GM13977 (cell line): Measurements from ENCODE around the gene SLC13A5.

Experiments
- DNase-seq: peaks from one replicate; pipeline ENCODE4 v3.0.0; 2012; ENCODE audit warnings: low spot score
- in situ Hi-C: fragments of 300-500 bp; cut with MboI; formaldehyde crosslinking; loops from one replicate; pipeline ENCODE4 v1.12.0; 2022; ENCODE audit warnings: low sequenced_read_pairs, low pct_unique_long_range_greater_than_20kb, mixed read lengths, inconsistent platforms; ENCODE audit not compliant: unreplicated experiment
- TF ChIP-seq, protein P1 (sequence below): IDR thresholded peaks from 2 replicates; pipeline ENCODE4 v1.5.1; 2012; ENCODE audit warnings: mild to moderate bottlenecking, control low read depth; ENCODE audit not compliant: insufficient read depth; ENCODE audit errors: extremely low read depth, missing control alignments

The SLC13A5 gene

DNA sequence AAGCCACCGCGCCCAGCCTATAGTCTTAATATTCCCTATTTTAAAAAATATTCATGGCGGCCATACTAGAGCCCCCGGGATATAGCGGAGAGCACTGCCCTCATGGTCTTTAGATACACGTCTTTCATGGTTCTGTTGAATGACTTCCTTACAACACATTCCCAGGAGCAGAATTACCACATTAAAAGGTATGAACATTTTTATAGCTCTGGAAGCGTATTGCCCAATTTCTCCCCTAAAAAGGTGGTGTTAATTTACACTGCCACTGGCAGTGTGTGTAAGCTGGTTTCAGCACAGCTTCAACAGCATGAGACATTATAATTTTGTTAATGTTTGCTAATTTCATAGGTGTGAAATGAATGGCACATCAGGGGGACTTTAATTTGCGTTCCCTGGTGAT lies 42.6 kb downstream of the SLC13A5 start:
- in situ Hi-C loops, result loop anchor here (25.0 kb wide), 1 partner anchor 167 kb away; the partner anchor contains the start of gene TEKT1

DNA sequence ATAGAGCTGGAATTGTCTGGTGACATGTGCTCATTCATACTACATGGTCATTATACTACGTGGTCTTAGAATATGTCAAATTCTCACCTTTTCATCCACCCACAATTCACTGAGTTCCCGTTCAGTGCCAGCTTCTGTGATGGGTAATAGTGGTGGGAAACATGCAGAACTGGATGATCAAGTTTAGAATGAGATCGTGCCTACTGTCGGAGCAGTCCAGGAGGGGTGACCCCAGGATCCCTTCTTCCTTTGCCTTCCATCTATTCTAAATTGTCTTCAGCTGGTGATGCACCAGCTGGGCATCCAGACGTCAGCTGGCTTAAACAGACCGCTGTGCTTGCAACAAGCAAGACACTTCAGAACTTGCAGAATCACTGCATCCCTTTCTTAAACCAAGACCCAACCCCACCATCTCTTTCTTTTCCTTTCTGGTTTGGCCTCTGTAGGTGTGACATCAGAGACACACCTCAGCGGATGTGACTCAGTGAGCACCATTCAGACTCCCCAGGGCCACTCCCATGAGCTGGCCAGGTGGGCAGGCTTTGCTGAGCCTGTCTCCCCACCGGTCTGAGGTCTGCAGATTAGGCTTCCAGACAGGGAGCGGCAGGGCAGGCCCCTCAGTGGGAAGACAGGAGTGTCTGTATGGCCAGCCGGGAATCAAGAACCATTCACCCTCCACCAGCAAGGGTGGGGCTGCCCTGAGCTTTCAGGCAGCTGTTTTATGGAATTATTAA lies 43.5 kb downstream of the SLC13A5 start:
- TF ChIP-seq, protein P1, sequence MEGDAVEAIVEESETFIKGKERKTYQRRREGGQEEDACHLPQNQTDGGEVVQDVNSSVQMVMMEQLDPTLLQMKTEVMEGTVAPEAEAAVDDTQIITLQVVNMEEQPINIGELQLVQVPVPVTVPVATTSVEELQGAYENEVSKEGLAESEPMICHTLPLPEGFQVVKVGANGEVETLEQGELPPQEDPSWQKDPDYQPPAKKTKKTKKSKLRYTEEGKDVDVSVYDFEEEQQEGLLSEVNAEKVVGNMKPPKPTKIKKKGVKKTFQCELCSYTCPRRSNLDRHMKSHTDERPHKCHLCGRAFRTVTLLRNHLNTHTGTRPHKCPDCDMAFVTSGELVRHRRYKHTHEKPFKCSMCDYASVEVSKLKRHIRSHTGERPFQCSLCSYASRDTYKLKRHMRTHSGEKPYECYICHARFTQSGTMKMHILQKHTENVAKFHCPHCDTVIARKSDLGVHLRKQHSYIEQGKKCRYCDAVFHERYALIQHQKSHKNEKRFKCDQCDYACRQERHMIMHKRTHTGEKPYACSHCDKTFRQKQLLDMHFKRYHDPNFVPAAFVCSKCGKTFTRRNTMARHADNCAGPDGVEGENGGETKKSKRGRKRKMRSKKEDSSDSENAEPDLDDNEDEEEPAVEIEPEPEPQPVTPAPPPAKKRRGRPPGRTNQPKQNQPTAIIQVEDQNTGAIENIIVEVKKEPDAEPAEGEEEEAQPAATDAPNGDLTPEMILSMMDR, result no peak
- in situ Hi-C loops, result loop anchor here (10.0 to 25.0 kb wide), 2 partner anchors 168 to 335 kb away; partner anchors contain the start of gene TEKT1
- DNase-seq, result no peak

More for the DNA sequence above, 42.6 kb downstream of the SLC13A5 start:
- TF ChIP-seq, protein P1, result no peak
- no peak for DNase-seq

DNA sequence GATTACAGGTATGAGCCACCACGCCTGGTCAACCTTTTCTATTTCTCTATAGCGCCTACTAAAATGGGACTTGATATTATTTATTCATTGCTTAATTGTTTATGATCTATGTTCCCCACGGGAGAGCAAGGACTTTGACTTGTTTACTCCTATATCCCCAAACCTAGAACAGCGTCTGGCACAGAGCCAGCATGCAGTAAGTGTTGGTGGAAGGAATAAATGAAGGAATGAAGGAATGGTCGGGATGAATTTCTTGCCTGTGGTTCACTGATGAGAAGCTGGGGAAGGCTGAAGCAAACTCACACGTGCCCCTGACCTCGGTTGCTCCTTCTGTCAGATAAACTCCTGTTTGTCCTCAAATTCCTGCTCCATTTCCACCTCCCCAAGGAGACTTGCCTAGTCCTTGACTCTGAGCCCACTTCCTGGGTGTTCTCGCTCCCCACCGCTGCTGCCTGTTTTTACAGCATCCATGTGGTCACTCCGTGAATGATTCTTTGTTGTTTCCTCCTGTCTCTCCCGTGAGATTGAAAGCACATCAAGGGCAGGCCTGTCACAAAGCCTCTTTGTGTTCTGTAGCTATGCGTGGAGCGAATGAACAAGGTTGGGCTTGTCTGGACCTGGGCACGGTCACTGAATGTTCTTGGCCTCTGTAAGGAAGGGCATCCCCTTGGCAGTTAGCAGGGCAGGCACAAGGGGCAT lies 44.3 kb downstream of the SLC13A5 start:
- TF ChIP-seq, protein P1, result no peak
- in situ Hi-C loops, result loop anchor here (10.0 to 25.0 kb wide), 2 partner anchors 168 to 336 kb away; partner anchors contain the start of gene TEKT1
- no peak for DNase-seq

DNA sequence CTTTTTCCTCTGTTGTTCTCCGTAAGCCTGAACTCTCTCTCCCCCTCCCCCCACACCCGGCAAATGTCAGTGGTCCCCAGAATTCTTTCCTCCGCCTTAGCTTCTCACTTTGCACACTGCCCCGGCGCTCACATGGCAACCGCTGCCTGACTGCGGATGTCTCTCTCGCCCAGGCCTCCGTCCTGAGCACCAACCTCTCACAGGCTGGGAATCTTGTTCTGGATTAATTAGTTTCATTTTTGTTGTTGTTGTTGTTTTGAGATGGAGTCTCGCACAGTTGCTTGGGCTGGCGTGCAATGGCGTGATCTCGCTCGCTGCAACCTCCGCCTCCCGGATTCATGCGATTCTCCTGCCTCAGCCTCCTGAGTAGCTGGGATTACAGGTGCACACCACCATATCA lies 45.0 kb downstream of the SLC13A5 start:
- in situ Hi-C loops, result loop anchor here (10.0 to 25.0 kb wide), 2 partner anchors 169 to 337 kb away; partner anchors contain the start of gene TEKT1
- DNase-seq, result no peak
- TF ChIP-seq, protein P1, result no peak

DNA sequence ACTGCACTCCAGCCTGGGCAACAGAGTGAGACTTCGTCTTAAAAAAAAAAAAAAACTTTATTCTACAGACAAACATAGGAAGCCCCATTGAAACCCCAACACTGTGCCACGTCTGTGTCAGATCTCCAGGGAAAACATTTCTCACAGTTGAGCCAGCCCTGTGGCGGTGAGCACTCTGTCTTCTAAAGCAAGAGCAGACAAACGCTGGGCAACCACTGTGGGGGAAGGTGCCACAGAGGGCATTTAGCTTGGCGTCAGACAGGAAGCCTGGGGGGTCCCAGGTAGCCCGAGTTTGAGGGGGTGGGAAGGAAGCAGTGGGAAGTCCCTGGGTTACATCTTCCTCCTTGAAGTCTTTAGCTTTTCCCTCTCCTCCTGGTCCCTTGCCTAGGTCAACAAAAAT lies 45.7 kb downstream of the SLC13A5 start:
- DNase-seq, result no peak
- TF ChIP-seq, protein P1, result no peak
- in situ Hi-C loops, result loop anchor here (10.0 to 25.0 kb wide), 2 partner anchors 170 to 337 kb away; partner anchors contain the start of gene TEKT1

DNA sequence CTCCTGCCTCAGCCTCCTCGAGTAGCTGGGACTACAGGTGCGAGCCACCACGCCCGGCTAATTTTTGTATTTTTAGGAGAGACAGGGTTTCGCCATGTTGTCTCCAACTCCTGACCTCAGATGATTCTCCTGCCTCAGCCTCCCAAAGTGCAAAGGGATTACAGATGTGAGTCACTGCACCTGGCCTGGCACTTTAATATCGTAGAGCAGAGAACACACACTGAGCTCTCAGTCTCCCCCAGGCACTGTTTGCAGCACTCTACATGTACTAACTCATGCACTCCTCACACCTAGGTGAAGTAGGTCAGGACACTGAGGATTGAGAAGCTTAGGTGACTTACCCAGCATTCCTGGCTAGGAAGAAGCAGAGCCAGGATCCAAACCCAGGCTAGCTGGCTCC lies 46.6 kb downstream of the SLC13A5 start:
- in situ Hi-C loops, result loop anchor here (10.0 to 25.0 kb wide), 2 partner anchors 171 to 338 kb away; partner anchors contain the start of gene TEKT1
- TF ChIP-seq, protein P1, result no peak
- no peak for DNase-seq
